Heart left ventricle (tissue), 13 donors: ENCODE measurements around the gene CFAP65.
A peak's percentile ranks its signal among the peaks of the same experiment; 100 is the strongest.

Source experiments
- POLR2A ChIP-seq, 2 donors: fragments of 450-650 bp; IDR thresholded peaks; one replicate each; pipeline ENCODE4 v1.6.1; 2017; ENCODE audit warnings: antibody characterized with exemption in 2 of 2, mild to moderate bottlenecking in 2 of 2, moderate library complexity in 2 of 2
- TF ChIP-seq, protein P1 (sequence below), 12 donors: fragments of 200-600 bp; sonication (generic) in 4 of 12; IDR thresholded peaks; one replicate each; pipeline versions ENCODE4 v1.5.0 to v1.8.0; 2018 to 2022; ENCODE audit warnings: antibody characterized with exemption in 12 of 12, mild to moderate bottlenecking in 5 of 12
- donor health status: ischemic (EF 13 %, LVEDD 7.1; RV severe dilation, severe dysfunction).
- donor health status: DM: no; HTN: yes; CAD: no.
- donor health status: DM: no; HTN: no; CAD: no.
- donor health status: ischemic (EF 25% LVEDD 6.9; RV normal size, moderate dysfunction).
- donor health status: ischemic (EF 25% LVEDD 5.7; RV mildly dilated, moderate dysfunction).
- donor health status: ischemic (EF 35%, LVEDD 5.7; RV mildly dilated, moderate dysfunction).
- donor health status: nonischemic (EF 11% LVEDD 7.7; RV severe dilation, severe dysfunction).
- donor health status: DM: yes; HTN: yes; CAD: no.
- donor health status: PGD.
- donor health status: ischemic (EF 29% LVEDD 5.4; RV normal size, mild dysfunction).
- donor health status: nonischemic (EF 23%, LVEDD 6.1; RV moderate dilation, normal function).

DNA sequence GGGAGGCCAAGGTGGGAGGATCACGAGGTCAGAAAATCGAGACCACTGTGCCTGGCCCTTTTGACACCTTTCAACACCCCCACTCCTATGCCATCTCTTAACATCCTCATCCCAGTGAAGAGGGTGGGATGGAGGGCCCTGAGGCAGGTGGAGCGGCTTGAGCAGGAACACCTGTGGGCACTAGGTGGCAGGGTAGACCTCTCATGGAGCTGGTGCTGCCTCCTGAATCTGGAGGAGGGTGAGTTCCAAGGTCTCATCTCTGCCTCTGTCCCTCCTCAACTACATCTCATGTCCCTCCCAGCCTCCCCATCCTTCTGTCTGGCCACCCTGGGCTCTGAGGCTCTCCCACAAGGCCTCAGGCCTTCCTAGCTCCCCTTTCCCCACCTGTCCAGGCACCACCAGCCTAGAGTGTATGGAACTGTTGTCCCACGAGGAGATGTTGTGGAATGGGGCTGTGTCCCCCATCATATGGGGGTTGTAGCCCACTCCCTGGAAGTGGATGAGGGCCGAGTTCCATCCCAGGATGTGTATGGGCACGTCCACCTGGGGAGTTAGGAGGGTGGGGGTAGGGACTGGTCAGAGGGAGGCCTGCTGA, 31.1 kb downstream of the CFAP65 start:
- TF ChIP-seq, protein P1, sequence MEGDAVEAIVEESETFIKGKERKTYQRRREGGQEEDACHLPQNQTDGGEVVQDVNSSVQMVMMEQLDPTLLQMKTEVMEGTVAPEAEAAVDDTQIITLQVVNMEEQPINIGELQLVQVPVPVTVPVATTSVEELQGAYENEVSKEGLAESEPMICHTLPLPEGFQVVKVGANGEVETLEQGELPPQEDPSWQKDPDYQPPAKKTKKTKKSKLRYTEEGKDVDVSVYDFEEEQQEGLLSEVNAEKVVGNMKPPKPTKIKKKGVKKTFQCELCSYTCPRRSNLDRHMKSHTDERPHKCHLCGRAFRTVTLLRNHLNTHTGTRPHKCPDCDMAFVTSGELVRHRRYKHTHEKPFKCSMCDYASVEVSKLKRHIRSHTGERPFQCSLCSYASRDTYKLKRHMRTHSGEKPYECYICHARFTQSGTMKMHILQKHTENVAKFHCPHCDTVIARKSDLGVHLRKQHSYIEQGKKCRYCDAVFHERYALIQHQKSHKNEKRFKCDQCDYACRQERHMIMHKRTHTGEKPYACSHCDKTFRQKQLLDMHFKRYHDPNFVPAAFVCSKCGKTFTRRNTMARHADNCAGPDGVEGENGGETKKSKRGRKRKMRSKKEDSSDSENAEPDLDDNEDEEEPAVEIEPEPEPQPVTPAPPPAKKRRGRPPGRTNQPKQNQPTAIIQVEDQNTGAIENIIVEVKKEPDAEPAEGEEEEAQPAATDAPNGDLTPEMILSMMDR (IDR thresholded peaks at IDR 0.05), result peak in 5 of 12 donors; percentile 7 to 16 (median 13)
- TF ChIP-seq POLR2A (IDR thresholded peaks at IDR 0.05), result no peak
